H9 (cell line): ENCODE results near the gene ANKK1. TPM values are rescaled to one million over a fixed set of nuclear protein-coding genes. Genes with fewer than 3 reads are reported as not detected.

Experiments used
- DNase-seq: peaks from one replicate; pipeline ENCODE4 v3.0.0-alpha.2; 2017
- H2AFZ ChIP-seq: one replicate; pipeline ENCODE4 v1.6.1; 2013; ENCODE audit warnings: mild to moderate bottlenecking, low read length, control low read depth, moderate library complexity
- H2AK5ac ChIP-seq: 2 replicates; pipeline ENCODE4 v1.6.1; 2013; ENCODE audit warnings: low read length, control low read depth, mixed read lengths; ENCODE audit not compliant: insufficient read length
- H2BK120ac ChIP-seq: one replicate; pipeline ENCODE4 v1.6.1; 2013; ENCODE audit warnings: low read depth, mild to moderate bottlenecking, low read length, control low read depth, inconsistent platforms; ENCODE audit not compliant: poor library complexity, severe bottlenecking
- H2BK12ac ChIP-seq: 2 replicates; pipeline ENCODE4 v1.6.1; 2013; ENCODE audit warnings: low read length, control low read depth, mixed read lengths, low read depth; ENCODE audit not compliant: insufficient read length
- H2BK15ac ChIP-seq: 2 replicates; pipeline ENCODE4 v1.6.1; 2013; ENCODE audit warnings: low read depth, low read length, control low read depth
- H2BK20ac ChIP-seq: one replicate; pipeline ENCODE4 v1.6.1; 2013; ENCODE audit warnings: low read depth, mild to moderate bottlenecking, low read length, control low read depth, inconsistent platforms; ENCODE audit not compliant: poor library complexity, severe bottlenecking
- H2BK5ac ChIP-seq: 2 replicates; pipeline ENCODE4 v1.6.1; 2013; ENCODE audit warnings: low read length, control low read depth, mixed read lengths; ENCODE audit not compliant: insufficient read length
- H3K14ac ChIP-seq: 2 replicates; pipeline ENCODE4 v1.6.1; 2013; ENCODE audit warnings: low read length, control low read depth; ENCODE audit not compliant: insufficient read depth
- H3K18ac ChIP-seq: 2 replicates; pipeline ENCODE4 v1.6.1; 2013; ENCODE audit warnings: low read depth, mild to moderate bottlenecking, mixed read lengths, low read length, control low read depth; ENCODE audit not compliant: insufficient read length
- H3K23ac ChIP-seq: 2 replicates; pipeline ENCODE4 v1.6.1; 2013; ENCODE audit warnings: low read length, control low read depth, mixed read lengths, low read depth; ENCODE audit not compliant: insufficient read length
- H3K23me2 ChIP-seq: 2 replicates; pipeline ENCODE4 v1.6.1; 2013; ENCODE audit warnings: low read depth, mild to moderate bottlenecking, mixed read lengths, low read length, control low read depth; ENCODE audit not compliant: insufficient read length, poor library complexity, severe bottlenecking
- H3K27ac ChIP-seq: 2 replicates; pipeline ENCODE4 v1.5.1; 2013; ENCODE audit warnings: low read length, control low read depth, mixed read lengths, low read depth; ENCODE audit not compliant: insufficient read length
- H3K27me3 ChIP-seq: 2 replicates; pipeline ENCODE4 v1.6.1; 2013; ENCODE audit warnings: low read length, control low read depth, inconsistent platforms; ENCODE audit not compliant: insufficient read depth
- H3K4ac ChIP-seq: 2 replicates; pipeline ENCODE4 v1.6.1; 2013; ENCODE audit warnings: low read depth, mild to moderate bottlenecking, control low read depth, inconsistent platforms, low read length, moderate library complexity
- H3K4me1 ChIP-seq: 2 replicates; pipeline ENCODE4 v1.6.1; 2013; ENCODE audit warnings: low read length, control low read depth, inconsistent platforms; ENCODE audit not compliant: insufficient read depth
- H3K4me2 ChIP-seq: 2 replicates; pipeline ENCODE4 v1.6.1; 2013; ENCODE audit warnings: low read length, control low read depth, mixed read lengths; ENCODE audit not compliant: insufficient read length, insufficient read depth
- H3K56ac ChIP-seq: 2 replicates; pipeline ENCODE4 v1.6.1; 2013; ENCODE audit warnings: low read depth, mild to moderate bottlenecking, mixed read lengths, low read length, control low read depth; ENCODE audit not compliant: insufficient read length
- H3K79me1 ChIP-seq: 2 replicates; pipeline ENCODE4 v1.6.1; 2013; ENCODE audit warnings: low read depth, mild to moderate bottlenecking, moderate library complexity, low read length, control low read depth, inconsistent platforms; ENCODE audit not compliant: insufficient read depth, poor library complexity, severe bottlenecking
- H3K79me2 ChIP-seq: 2 replicates; pipeline ENCODE4 v1.6.1; 2013; ENCODE audit warnings: low read length, control low read depth, inconsistent platforms; ENCODE audit not compliant: insufficient read depth
- H3K9ac ChIP-seq: 2 replicates; pipeline ENCODE4 v1.6.1; 2013; ENCODE audit warnings: low read length, control low read depth, mixed read lengths; ENCODE audit not compliant: insufficient read length; ENCODE audit errors: extremely low read depth
- H3K9me3 ChIP-seq: one replicate; pipeline ENCODE4 v1.6.1; 2013; ENCODE audit warnings: low read depth, low read length, inconsistent platforms; ENCODE audit not compliant: control insufficient read depth
- H3T11ph ChIP-seq: one replicate; pipeline ENCODE4 v1.6.1; 2013; ENCODE audit warnings: mild to moderate bottlenecking, low read length, control low read depth, inconsistent platforms
- H4K20me1 ChIP-seq: one replicate; pipeline ENCODE4 v1.6.1; 2013; ENCODE audit not compliant: control insufficient read depth, insufficient read length, insufficient read depth
- H4K5ac ChIP-seq: 2 replicates; pipeline ENCODE4 v1.6.1; 2013; ENCODE audit warnings: low read depth, mild to moderate bottlenecking, mixed read lengths, low read length, control low read depth; ENCODE audit not compliant: insufficient read length
- H4K8ac ChIP-seq: replicated peaks from 2 replicates; pipeline ENCODE4 v1.6.1; 2013; ENCODE audit warnings: low read length, control low read depth, mixed read lengths, low read depth; ENCODE audit not compliant: insufficient read length
- H4K91ac ChIP-seq: 2 replicates; pipeline ENCODE4 v1.6.1; 2013; ENCODE audit warnings: low read depth, mild to moderate bottlenecking, moderate library complexity, mixed read lengths, low read length, control low read depth; ENCODE audit not compliant: insufficient read length
- H3K27ac Mint-ChIP-seq, 3 experiments: 2 replicates in 2 of 3; 3 replicates in 1 of 3; pipeline ENCODE4 v1.8.0; 2020 to 2021; ENCODE audit warnings: mixed read lengths in 3 of 3, mild to moderate bottlenecking in 1 of 3, moderate library complexity in 1 of 3
- H3K27me3 Mint-ChIP-seq: 2 replicates; pipeline ENCODE4 v1.8.0; 2021; ENCODE audit warnings: low read depth, mild to moderate bottlenecking, moderate library complexity, mixed read lengths
- H3K36me3 Mint-ChIP-seq, 3 experiments: 2 replicates in 2 of 3; 3 replicates in 1 of 3; pipeline ENCODE4 v1.8.0; 2020 to 2021; ENCODE audit warnings: low read depth in 3 of 3, mixed read lengths in 3 of 3; ENCODE audit not compliant: insufficient read depth in 1 of 3
- H3K4me1 Mint-ChIP-seq, 2 experiments: 2 replicates each; pipeline ENCODE4 v1.8.0; 2020; ENCODE audit warnings: mixed read lengths in 2 of 2
- H3K4me3 Mint-ChIP-seq, 2 experiments: 2 replicates in 1 of 2; 3 replicates in 1 of 2; pipeline ENCODE4 v1.8.0; 2020 to 2021; ENCODE audit warnings: mild to moderate bottlenecking in 2 of 2, mixed read lengths in 2 of 2, moderate library complexity in 1 of 2
- H3K9me3 Mint-ChIP-seq, 2 experiments: 2 replicates in 1 of 2; 3 replicates in 1 of 2; pipeline ENCODE4 v1.8.0; 2020; ENCODE audit warnings: mild to moderate bottlenecking in 2 of 2, mixed read lengths in 2 of 2, moderate library complexity in 1 of 2
- WGBS: extraction: QIAGEN DNeasy Blood & Tissue Kit; methylation state at CpG from one replicate; pipeline ENCODE4 v1.1.7; 2013; ENCODE audit warnings: missing lambda C conversion rate, low lambda C conversion rate, mixed read lengths; ENCODE audit not compliant: insufficient read length; ENCODE audit errors: extremely low coverage; 5-methylcytosine and 5-hydroxymethylcytosine counted together
- total RNA-seq: library from RNA; stranded (reverse); gene quantifications from 2 replicates; pipeline ENCODE4 v1.2.1, GENCODE V29; 2021
- TF ChIP-seq, protein P1 (sequence below): fragments of 200-600 bp; sonication (generic); conservative IDR thresholded peaks from 3 replicates; pipeline ENCODE4 v1.8.0; 2021; ENCODE audit warnings: antibody characterized with exemption, mild to moderate bottlenecking

The ANKK1 gene
- total RNA-seq, 1 experiment from 2014 or later = 0.20 TPM

DNA sequence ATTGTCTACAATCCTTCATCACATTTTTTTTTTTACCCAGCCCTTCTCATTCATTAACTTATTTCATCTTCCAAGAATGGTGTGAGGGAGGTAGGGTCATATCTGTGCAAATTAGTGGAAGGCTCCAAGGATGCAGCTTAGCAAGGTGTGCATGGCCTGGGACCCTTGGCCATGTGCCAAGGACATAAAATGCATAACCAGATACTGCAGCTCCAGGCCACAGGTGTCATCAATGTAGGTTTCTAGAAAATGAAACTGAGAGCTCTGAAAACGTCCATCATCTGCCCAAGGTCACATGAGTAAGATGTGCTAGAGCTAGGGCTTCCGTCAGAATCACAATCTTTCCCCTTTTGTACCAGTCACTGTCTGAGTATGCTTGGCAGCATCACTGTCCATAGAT, 29.8 kb downstream of the ANKK1 start:
- Mint-ChIP-seq H3K27me3 (peaks cover 9% of the 10 kb centered on the region), H3K9me3 (no peaks in the 10 kb centered on the region), H3K27ac (no peak overlapping the region), H3K4me1 (no peaks in the 10 kb centered on the region), H3K4me3 (no peak overlapping the region), H3K36me3 (no peaks in the 10 kb centered on the region)
- Histone ChIP-seq H2BK120ac (no peak overlapping the region), H3K23me2 (no peaks in the 10 kb centered on the region), H3K79me2 (no peaks in the 10 kb centered on the region), H3K9ac (no peak overlapping the region), H3K4me1 (no peaks in the 10 kb centered on the region), H2BK12ac (no peak overlapping the region), H4K5ac (no peak overlapping the region), H3K56ac (no peak overlapping the region), H3K14ac (no peak overlapping the region), H4K8ac (no peak overlapping the region), H3K79me1 (no peaks in the 10 kb centered on the region), H3K23ac (no peak overlapping the region), H2BK5ac (no peak overlapping the region), H3K9me3 (no peaks in the 10 kb centered on the region), H4K91ac (no peak overlapping the region), H2BK15ac (no peak overlapping the region), H3K18ac (no peak overlapping the region), H2BK20ac (no peak overlapping the region), H3K27ac (no peak overlapping the region), H3K27me3 (no peaks in the 10 kb centered on the region), H3K4ac (no peak overlapping the region), H3T11ph (no peak overlapping the region), H2AFZ (no peak overlapping the region), H3K4me2 (no peak overlapping the region), H4K20me1 (no peaks in the 10 kb centered on the region), H2AK5ac (no peak overlapping the region)
- WGBS = no CpG with 5 or more reads among the region's 2 CpGs
- DNase-seq = no peak
- TF ChIP-seq, protein P1, sequence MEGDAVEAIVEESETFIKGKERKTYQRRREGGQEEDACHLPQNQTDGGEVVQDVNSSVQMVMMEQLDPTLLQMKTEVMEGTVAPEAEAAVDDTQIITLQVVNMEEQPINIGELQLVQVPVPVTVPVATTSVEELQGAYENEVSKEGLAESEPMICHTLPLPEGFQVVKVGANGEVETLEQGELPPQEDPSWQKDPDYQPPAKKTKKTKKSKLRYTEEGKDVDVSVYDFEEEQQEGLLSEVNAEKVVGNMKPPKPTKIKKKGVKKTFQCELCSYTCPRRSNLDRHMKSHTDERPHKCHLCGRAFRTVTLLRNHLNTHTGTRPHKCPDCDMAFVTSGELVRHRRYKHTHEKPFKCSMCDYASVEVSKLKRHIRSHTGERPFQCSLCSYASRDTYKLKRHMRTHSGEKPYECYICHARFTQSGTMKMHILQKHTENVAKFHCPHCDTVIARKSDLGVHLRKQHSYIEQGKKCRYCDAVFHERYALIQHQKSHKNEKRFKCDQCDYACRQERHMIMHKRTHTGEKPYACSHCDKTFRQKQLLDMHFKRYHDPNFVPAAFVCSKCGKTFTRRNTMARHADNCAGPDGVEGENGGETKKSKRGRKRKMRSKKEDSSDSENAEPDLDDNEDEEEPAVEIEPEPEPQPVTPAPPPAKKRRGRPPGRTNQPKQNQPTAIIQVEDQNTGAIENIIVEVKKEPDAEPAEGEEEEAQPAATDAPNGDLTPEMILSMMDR = no peak
